Activated CD4-positive, alpha-beta T cell treated with anti-CD3 and anti-CD28 coated beads for 1 hour (primary cell): Measurements from ENCODE around the gene SCLY.

Experiments
- DNase-seq: peaks from one replicate; pipeline ENCODE4 v3.0.0-alpha.2; 2020

SCLY gene

DNA sequence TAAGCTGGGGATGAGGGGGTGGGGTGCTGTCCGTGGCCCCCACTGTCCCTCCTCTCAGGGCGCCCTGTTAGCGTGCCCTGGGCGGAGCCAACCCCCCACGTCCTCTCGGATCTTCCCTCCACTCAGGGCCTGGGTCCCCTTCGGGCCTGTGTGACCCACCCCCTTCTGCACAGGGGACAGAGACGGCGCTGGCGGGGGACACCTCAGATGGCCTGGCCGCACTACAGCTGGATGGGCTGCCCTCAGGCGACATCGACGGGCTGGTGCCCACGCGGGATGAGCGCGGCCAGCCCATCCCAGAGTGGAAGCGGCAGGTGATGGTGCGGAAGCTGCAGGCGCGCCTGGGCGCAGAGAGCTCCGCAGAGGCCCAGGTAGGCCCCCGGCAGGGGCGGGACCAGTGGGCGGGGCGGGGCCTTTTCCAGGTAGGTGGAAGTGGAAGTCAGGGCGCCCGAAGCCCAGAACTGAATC lies 67.8 kb downstream of the SCLY start:
- no peak for DNase-seq

DNA sequence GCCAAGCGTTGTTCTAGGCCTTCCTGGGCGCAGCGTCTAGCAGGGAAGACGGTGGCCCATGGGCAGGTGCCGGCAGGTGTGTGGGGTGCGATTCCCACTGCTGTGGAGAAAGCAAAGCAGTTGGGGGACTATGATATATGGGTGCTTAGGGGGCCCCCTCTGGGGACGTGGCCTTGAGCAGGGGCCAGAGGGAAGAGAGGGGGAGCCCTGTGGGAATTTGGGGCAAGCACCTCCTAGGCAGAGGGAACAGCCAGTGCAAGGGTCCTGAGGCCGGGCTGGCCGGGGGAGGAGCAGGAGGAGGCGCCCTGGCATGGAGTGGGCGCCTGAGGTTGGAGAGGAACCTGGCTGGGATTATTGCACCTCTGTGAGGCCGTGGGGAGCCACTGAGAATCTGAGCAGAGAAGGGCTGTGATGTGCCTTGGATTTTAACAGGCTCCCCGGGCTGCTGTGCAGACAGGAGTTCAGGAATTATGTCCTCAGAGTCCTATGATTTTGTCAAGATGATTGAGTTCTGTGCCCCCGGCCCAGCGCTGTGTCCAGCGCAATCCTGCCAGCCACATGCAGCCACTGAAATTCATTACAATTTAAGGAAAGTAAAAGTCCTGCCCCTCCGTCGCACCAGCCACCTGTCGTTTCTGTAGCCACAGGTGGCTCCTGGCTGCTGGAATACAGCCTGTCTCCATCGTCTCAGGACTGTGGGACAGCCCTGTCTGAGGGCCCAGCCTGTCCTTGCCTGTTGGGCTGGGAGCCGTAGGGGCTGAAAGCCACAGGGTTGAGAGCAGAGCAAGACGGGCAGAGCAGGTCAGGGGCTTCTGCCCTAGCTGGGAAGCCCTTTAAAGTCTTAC lies 68.6 kb downstream of the SCLY start:
- DNase-seq = no peak

- no peak for DNase-seq
Observed at GRCh38 chr2:238130111-238130695, 69.4 kb downstream of the SCLY start.

DNA sequence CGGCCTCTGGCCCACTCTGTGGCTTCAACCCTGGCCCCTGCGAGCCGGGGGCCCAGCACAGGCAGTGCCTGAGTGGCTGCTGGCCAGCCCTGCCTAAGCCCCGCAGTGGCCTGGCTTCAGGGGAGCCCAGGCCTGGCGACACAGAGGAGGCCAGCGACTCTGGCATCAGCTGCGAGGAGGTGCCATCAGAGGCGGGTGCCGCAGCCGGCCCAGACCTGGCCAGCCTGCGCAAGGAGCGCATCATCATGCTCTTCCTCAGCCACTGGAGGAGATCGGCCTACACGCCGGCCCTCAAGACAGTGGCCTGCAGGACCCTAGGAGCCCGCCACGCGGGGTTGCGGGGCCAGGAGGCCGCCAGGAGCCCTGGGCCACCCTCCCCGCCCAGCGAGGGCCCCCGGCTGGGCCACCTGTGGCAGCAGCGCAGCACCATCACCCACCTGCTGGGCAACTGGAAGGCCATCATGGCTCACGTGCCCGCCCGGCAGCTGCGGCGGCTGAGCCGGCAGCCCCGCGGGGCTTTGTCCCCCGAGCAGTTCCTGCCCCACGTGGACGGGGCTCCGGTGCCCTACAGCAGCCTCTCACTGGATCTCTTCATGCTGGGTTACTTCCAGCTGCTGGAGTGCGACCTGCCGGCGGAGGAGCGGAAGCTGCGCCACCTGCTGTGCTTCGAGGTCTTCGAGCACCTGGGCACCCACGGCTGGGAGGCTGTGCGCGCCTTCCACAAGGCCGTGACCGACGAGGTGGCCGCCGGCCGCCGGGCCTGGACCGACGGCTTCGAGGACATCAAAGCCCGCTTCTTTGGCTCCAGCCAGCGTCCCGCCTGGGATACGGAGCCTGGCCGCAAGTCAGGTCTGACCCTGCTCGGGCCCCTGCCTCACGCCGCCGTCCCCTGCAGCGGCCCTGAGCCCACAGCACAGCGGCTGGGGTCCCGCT lies 70.2 kb downstream of the SCLY start:
- DNase-seq = no peak

GRCh38 chr2:238131761-238132462 lies 71.1 kb downstream of the SCLY start:
- DNase-seq = no peak

DNA sequence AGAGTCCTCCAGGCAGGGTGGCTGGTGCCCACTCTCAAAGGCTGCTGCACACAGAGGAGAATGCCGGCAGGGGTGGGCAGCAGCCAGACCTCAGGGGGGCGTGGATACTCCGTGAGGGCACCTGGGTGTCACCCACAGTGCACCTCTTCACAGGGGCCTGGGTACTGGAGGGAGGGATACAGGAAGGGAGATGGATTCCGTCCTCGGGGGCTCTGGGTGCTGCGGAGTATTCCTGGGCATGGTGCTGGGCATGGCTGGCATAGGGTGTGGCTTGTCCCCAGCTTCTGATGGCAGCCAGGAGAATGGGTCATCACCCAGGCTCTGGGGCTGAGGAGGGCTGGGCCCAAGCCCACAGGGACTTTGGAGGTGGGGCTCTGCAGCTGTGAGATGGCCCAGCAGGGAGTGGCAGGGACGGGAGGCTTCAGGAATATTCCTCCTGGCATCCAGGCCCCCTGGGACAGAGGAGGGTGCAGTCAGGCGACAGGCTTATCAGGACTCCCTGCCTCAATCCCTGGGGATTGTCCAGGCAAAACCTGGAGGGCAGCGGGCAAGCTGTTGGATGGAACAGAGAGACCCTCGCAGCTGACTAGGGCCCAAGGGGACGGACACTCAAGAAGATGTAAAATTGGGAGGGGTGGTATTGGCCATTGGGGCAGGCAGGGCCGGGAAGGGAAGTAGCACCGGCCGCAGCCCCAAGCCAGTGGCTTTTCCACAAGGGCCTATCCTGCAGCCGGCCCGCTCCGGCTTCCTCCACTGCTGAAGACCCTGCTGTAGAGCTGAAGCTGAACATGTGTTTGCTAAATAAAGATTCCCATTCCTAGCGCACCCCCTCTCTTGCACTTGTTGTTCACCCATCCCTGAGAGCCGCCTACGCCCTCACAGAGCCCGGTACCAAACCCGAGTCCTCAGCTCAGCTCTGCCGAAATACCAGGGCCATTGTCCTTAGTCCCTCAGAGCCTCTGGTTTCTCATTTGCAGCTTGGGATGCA lies 72.0 kb downstream of the SCLY start:
- no peak for DNase-seq

DNA sequence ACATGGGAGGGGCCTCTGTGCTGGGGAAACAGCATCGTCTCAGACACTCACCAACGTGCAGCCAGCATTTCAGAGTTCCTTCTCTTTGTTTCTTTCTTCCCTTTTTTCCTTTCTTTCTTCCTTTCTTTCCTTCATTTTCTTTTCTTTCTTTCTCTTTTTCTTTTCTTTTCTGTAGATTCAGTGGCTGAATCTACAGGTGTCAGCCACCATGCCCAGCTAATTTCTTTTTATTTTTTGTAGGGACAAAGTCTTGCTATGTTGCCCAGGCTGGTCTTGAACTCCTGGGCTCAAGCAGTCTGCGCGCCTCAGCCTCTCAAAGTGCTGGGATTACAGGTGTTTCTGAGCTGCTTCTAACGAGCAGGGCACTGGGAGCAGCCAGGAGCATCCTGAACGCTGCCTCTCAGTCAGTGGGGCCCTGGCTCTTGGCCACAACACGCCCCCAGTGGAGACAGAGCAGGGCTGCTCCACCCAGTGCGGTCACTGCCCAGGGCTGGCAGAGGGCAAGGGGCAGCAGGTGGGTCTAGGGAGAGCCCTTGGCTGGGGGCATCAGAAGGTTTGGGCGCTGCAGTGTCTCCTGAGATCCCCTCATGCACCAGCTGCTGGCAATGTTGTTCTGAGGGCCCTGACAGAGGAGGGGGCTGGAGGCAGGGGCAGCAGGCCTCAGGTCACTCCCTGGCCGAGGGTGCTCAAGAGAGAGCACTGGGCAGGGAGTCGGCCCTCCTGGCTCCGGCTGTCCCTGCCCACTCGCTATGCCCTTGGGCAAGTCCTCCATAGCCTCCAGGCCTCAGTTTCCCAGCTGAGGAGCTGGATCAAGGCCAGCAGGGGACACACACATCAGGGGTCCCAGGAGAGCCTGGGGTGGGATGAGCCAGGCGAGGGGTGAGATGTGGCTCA lies 72.9 kb downstream of the SCLY start:
- no peak for DNase-seq

DNA sequence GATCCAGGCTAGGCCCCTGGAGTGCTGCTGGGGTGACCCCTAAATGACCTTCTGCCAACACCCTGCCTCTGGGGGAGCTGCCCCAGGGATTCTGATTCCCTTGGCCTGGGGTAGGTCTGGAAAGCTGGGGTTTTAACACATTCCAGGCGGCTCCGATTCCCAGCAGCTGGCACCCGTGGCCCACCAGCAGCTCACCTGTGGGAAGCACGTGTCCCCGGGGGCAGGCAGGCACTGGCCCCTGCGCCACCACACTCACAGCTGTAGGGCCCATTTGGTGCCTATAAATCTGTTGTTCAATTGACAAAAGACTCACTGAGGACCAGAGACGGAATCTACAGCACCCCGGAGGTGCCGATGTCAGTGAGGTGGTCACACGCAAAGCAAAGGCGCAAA lies 73.6 kb downstream of the SCLY start:
- no peak for DNase-seq

GRCh38 chr2:238135601-238136150 lies 74.9 kb downstream of the SCLY start:
- DNase-seq = no peak

DNA sequence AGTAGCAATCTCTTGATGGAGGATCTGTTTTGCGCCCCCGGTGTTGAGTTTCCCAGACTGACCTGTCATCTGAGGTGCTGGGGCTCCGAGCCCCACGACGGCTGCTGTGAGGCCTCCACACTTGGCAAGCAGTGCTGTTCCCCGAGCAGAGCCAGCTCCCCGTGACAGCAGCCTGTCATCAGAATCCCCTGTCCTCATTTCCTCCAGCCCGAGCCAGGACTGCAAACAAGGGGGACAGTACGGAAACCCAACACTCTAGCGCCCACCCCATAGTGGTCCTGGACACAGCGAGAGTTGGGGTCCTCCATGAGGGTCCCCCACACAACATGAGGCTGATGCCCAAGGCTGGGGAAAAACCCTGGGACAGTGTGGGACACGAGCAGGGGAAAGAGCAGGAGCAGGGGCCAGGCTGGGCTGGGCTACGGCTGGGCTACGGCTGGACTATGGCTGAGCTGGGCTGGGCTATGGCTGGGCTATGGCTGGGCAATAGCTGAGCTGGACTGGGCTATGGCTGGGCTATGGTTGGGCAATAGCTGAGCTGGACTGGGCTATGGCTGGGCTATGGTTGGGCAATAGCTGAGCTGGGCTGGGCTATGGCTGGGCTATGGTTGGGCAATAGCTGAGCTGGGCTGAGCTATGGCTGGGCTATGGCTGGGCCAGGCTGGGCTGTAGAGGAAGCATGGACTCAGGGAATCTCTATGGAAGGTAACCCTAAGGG lies 76.2 kb downstream of the SCLY start:
- no peak for DNase-seq

DNA sequence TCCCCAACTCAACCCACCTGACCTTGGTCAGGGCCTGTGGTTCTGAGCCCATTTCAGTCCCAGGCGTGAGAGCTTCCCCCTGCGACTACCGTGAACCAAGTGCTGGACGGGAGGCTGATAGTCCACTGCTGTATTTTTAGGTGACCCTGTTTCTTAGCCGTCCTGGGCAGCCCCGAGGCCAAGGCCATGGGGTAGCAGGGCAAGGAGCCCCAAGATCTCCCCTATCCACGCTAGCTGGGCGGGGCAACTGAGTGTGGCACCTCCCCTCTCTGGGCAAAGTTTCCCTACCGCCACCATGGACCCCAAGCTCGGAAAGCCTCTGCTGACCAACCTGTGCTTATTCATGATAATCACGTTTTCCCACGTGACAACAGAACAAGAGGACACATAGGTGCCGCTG lies 77.1 kb downstream of the SCLY start:
- DNase-seq = no peak

DNA sequence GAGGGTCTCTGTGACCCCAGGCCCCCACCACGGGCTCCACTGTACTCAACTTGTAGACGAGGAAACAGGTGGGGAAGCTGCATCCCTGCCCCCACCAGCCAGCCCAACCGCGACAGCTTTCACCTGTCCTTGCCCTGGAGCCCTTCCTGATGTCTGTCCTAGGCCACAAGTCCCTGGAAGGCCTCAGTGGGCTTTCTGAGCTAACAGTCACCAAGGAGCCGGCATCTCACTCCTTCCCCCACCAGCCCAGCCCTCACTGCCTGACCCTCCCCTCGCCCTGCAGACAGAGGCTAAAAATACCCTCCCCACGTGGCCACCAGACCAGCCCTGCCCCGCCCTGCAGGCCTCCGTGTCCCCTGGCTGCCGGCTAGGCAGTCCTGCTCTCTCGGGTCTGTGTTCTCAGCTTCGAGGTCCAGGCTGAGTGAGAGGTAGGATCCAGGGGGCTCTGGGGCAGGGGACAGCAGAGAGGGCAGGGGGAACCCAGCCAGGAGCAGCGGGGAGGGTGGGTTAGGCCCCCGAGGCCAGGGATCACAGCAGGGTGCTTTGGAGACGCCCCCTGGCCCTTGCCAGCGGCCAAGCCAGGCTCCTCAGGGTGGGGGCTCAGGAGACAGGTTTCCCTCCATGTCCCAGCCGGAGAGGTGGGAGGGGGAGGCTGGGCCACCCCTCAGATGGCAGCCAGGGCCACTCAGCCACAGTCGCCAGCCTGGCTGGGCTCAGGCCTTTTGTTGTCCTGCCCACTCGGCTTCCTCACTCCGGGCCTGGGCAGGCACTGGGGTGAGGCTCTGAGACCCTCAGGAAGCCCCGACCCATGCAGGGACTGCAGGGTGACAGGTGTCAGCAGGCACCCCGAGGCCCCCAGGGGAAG lies 77.8 kb downstream of the SCLY start, which contains the start of gene KLHL30:
KLHL30 (plus strand) TSS at position 338 of the 865 bp plus-strand sequence. CDS start 2,087 bp downstream, outside the sequence.
- DNase-seq = no peak

DNA sequence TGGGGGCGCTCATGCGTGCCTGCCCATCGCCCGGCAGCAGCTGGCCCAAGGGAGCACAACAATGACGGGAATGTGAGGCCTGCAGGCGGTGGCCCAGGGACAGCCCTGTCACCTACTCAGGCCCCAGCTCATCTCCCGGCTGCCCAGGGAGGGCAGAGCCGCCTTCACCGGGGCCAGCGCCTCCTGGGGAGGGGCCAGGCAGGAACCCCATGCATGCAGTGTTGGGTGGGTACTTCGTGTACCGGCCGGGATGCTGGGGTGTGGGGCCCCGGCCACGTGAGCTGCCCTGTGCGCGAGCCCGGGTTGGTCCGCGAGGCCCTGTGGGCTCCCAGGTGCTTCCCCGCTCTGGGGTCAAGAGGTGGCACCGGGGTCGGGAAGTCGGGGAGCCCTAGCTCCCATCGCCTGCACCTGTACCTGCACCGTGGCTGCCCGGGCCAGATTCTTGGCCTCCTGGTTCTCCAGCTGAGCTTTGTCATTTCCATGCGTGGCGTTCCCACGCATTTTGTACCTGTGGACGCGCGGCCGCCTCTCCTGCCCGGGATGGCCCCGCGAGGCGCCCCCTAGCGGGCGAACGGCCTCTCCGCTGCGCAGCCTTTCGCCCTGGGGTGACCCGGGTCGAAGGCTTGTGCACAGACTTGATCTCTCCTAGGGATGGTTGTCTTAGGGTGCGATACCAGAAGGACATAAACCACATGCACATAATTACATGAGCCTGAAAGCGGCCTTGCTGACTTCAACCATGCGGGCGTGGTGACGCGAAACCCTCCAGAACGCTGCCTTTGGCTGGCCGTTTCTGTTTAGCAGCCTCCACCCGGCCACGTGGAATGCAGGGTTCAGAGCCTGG lies 78.6 kb downstream of the SCLY start:
- DNase-seq = no peak

DNA sequence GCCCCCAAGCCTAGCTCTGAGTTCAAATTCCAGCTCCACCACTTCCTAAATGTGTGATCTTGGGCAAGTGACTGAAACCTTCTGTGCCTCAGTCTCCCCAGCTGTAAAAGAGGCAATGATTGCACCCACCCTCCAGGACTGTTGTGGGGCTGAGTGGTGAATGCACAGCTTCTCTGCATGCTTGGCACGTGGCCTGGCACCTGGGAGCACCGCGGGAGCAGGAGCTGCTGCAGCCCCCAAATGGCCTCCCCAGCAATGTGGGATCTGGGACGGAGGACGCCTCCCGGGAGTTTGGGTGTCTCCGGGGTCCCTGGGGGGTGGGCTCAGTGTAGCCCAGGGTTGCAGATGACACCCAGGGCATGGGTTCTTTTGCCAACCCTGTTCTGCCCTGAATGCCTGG lies 79.2 kb downstream of the SCLY start:
- no peak for DNase-seq

- no peak for DNase-seq
Observed at GRCh38 chr2:238140721-238141540, 80.1 kb downstream of the SCLY start.
